GM23338 (cell line): ENCODE data around the gene GLS.

Experiments used
- CREB1 ChIP-seq: fragments of 250-450 bp; sonication (Bioruptor Pico); IDR thresholded peaks from 2 replicates; pipeline ENCODE4 v1.5.0; 2020; ENCODE audit warnings: low read depth, mild to moderate bottlenecking, moderate library complexity
- CTCF ChIP-seq, 2 experiments: fragments of 200-600 bp in 1 of 2; sonication (generic) in 1 of 2; conservative IDR thresholded peaks; 2 replicates each; pipeline versions ENCODE4 v1.5.1 to v1.6.1; 2016 to 2017; ENCODE audit warnings: antibody characterized with exemption in 2 of 2, low read depth in 2 of 2, mild to moderate bottlenecking in 2 of 2, moderate library complexity in 1 of 2
- EZH2 ChIP-seq: fragments of 200-600 bp; sonication (generic); IDR thresholded peaks from one replicate; pipeline ENCODE4 v1.8.0; 2017; ENCODE audit warnings: antibody characterized with exemption, mild to moderate bottlenecking, low read depth; ENCODE audit not compliant: unreplicated experiment
- EZH2phosphoT487 ChIP-seq: fragments of 200-600 bp; sonication (generic); IDR thresholded peaks from one replicate; pipeline ENCODE4 v1.8.1; 2018; ENCODE audit warnings: antibody characterized with exemption; ENCODE audit not compliant: unreplicated experiment
- POLR2AphosphoS5 ChIP-seq: IDR thresholded peaks from 2 replicates; pipeline ENCODE4 v1.6.1; 2016; ENCODE audit warnings: antibody characterized with exemption, low read depth
- ZNF331 ChIP-seq: fragments of 250-450 bp; sonication (Bioruptor Pico); IDR thresholded peaks from 2 replicates; pipeline ENCODE4 v1.5.0; 2020; ENCODE audit warnings: low read depth, mild to moderate bottlenecking, moderate library complexity
- TF ChIP-seq, protein P1 (sequence below): IDR thresholded peaks from one replicate; pipeline ENCODE4 v1.6.1; 2018; ENCODE audit warnings: antibody characterized with exemption; ENCODE audit not compliant: unreplicated experiment

DNA sequence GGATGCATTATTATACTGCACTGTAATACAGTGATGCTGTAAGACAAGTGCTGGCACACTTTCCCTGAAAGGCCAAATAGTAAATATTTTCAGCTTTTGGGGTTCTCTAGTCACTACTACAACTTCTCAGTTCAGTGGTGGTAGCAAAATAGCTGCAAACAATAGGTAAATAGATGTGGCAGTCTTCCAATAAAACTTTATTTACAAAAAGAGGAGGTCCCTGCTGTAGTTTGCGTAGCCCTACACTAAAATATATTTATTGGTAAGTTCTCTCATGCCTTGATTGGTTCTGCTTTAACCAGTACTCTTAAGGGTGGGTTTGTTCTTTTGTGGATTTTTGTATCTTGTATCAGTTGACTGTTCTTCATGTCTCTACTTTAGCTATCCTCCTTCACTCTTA, 7.8 kb downstream of the GLS start:
- TF ChIP-seq, protein P1, sequence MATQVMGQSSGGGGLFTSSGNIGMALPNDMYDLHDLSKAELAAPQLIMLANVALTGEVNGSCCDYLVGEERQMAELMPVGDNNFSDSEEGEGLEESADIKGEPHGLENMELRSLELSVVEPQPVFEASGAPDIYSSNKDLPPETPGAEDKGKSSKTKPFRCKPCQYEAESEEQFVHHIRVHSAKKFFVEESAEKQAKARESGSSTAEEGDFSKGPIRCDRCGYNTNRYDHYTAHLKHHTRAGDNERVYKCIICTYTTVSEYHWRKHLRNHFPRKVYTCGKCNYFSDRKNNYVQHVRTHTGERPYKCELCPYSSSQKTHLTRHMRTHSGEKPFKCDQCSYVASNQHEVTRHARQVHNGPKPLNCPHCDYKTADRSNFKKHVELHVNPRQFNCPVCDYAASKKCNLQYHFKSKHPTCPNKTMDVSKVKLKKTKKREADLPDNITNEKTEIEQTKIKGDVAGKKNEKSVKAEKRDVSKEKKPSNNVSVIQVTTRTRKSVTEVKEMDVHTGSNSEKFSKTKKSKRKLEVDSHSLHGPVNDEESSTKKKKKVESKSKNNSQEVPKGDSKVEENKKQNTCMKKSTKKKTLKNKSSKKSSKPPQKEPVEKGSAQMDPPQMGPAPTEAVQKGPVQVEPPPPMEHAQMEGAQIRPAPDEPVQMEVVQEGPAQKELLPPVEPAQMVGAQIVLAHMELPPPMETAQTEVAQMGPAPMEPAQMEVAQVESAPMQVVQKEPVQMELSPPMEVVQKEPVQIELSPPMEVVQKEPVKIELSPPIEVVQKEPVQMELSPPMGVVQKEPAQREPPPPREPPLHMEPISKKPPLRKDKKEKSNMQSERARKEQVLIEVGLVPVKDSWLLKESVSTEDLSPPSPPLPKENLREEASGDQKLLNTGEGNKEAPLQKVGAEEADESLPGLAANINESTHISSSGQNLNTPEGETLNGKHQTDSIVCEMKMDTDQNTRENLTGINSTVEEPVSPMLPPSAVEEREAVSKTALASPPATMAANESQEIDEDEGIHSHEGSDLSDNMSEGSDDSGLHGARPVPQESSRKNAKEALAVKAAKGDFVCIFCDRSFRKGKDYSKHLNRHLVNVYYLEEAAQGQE = no peak
- no peak for TF ChIP-seq CTCF (conservative IDR thresholded peaks at IDR 0.05; ENCODE audit: low read depth in 2 of 2)
- TF ChIP-seq POLR2AphosphoS5 = no peak
- no peak for TF ChIP-seq EZH2
- no peak for TF ChIP-seq ZNF331 (CRISPR knock-in tag)
- TF ChIP-seq EZH2phosphoT487 = no peak
- TF ChIP-seq CREB1 (CRISPR knock-in tag) = no peak
